Measurements from ENCODE around the gene XPNPEP3.

DNA sequence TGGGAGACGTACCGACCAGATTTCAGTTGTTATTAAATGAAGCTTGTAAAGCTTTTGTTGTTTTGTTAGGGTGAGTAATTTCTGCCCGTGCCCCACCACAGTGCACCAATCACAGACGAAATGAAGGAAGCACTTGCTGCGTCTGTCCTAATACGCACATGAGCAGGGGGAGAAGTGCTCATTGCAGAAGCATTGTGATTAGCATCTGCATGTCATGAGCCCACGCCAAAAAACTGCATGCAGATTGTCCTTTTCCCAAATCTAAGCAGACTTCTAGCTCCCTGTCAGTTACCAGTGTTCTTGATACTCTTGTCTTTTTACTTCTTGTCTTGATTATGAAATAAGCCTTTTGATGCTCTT, 109.8 kb downstream of the XPNPEP3 start:
- TF ChIP-seq, protein P1, sequence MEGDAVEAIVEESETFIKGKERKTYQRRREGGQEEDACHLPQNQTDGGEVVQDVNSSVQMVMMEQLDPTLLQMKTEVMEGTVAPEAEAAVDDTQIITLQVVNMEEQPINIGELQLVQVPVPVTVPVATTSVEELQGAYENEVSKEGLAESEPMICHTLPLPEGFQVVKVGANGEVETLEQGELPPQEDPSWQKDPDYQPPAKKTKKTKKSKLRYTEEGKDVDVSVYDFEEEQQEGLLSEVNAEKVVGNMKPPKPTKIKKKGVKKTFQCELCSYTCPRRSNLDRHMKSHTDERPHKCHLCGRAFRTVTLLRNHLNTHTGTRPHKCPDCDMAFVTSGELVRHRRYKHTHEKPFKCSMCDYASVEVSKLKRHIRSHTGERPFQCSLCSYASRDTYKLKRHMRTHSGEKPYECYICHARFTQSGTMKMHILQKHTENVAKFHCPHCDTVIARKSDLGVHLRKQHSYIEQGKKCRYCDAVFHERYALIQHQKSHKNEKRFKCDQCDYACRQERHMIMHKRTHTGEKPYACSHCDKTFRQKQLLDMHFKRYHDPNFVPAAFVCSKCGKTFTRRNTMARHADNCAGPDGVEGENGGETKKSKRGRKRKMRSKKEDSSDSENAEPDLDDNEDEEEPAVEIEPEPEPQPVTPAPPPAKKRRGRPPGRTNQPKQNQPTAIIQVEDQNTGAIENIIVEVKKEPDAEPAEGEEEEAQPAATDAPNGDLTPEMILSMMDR (IDR thresholded peaks at IDR 0.05), result no peak
- no peak for TF ChIP-seq POLR2A (IDR thresholded peaks at IDR 0.05)
